ENCODE measurements around the gene ABCC2.
"Not testable (repeated sequence)": the region's sequence is repeated elsewhere in the genome, so short reads cannot be mapped to it uniquely, and the experiment has no call there.

Gene ABCC2

GRCh38 chr10:99828464-99828863 lies 46.0 kb downstream of the ABCC2 start:
- no peaks in the 10 kb centered on the region for H3K36me3 ChIP-seq (ENCODE audit: control insufficient read depth, insufficient read depth, low read length)
- H3K9me3 ChIP-seq (ENCODE audit: control insufficient read depth, low read length): no peaks in the 10 kb centered on the region
- no peak for DNase-seq
- H3K4me3 ChIP-seq (ENCODE audit: insufficient read depth, low read depth, low read length, poor library complexity, severe bottlenecking): no peak overlapping the region
- no peaks in the 10 kb centered on the region for H3K27me3 ChIP-seq (replicated peaks; ENCODE audit: control insufficient read depth, insufficient read depth, low read length, poor library complexity, severe bottlenecking)
- H3K27ac ChIP-seq (ENCODE audit: insufficient read depth, low read length, poor library complexity, severe bottlenecking): no peak overlapping the region
- no peaks in the 10 kb centered on the region for H3K4me1 ChIP-seq (ENCODE audit: control insufficient read depth, insufficient read depth, low read length, poor library complexity, severe bottlenecking)

- H3K27me3 ChIP-seq (replicated peaks; ENCODE audit: control insufficient read depth, insufficient read depth, low read length, poor library complexity, severe bottlenecking): no peaks in the 10 kb centered on the region
- no peaks in the 10 kb centered on the region for H3K4me1 ChIP-seq (ENCODE audit: control insufficient read depth, insufficient read depth, low read length, poor library complexity, severe bottlenecking)
- H3K4me3 ChIP-seq (ENCODE audit: insufficient read depth, low read depth, low read length, poor library complexity, severe bottlenecking): no peak overlapping the region
- H3K9me3 ChIP-seq (ENCODE audit: control insufficient read depth, low read length): no peaks in the 10 kb centered on the region
- H3K27ac ChIP-seq (ENCODE audit: insufficient read depth, low read length, poor library complexity, severe bottlenecking): no peak overlapping the region
- DNase-seq: no peak
- H3K36me3 ChIP-seq (ENCODE audit: control insufficient read depth, insufficient read depth, low read length): no peaks in the 10 kb centered on the region
Observed at GRCh38 chr10:99832439-99832838, 50.0 kb downstream of the ABCC2 start.

DNA sequence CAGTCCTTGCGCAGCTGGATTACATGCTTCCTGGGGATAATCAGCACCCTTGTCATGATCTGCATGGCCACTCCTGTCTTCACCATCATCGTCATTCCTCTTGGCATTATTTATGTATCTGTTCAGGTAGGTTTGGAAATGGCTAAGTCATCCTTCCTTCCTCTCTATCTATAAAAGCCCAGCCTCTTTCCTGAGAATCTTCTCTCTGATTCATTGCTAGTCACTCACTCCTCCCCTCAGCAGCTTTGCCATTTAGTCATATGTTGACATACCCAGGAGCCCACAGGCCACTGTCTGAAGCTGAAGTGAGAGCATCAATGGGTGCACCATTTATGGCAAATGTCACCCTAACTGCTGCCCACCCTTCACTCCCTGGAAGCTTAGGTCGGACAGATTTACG lies 52.0 kb downstream of the ABCC2 start:
- Histone ChIP-seq H3K36me3 (ENCODE audit: control insufficient read depth, insufficient read depth, low read length) (no peaks in the 10 kb centered on the region), H3K27ac (ENCODE audit: insufficient read depth, low read length, poor library complexity, severe bottlenecking) (no peak overlapping the region), H3K9me3 (ENCODE audit: control insufficient read depth, low read length) (no peaks in the 10 kb centered on the region), H3K27me3 (replicated peaks; ENCODE audit: control insufficient read depth, insufficient read depth, low read length, poor library complexity, severe bottlenecking) (no peaks in the 10 kb centered on the region), H3K4me1 (ENCODE audit: control insufficient read depth, insufficient read depth, low read length, poor library complexity, severe bottlenecking) (no peaks in the 10 kb centered on the region), H3K4me3 (ENCODE audit: insufficient read depth, low read depth, low read length, poor library complexity, severe bottlenecking) (no peak overlapping the region)
- no peak for DNase-seq

DNA sequence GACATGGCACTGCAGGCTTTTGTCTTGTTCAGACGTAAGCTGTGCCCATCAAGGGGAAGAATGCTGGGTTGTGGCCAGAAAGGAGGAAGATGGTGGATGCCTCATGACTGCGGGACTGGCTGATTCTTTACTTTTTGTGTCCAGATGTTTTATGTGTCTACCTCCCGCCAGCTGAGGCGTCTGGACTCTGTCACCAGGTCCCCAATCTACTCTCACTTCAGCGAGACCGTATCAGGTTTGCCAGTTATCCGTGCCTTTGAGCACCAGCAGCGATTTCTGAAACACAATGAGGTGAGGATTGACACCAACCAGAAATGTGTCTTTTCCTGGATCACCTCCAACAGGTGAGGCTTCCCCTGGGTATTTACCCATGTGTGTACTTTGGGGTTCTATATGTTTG lies 53.5 kb downstream of the ABCC2 start:
- no peak for DNase-seq
- H3K9me3 ChIP-seq (ENCODE audit: control insufficient read depth, low read length): no peaks in the 10 kb centered on the region
- no peaks in the 10 kb centered on the region for H3K4me1 ChIP-seq (ENCODE audit: control insufficient read depth, insufficient read depth, low read length, poor library complexity, severe bottlenecking)
- no peak overlapping the region for H3K4me3 ChIP-seq (ENCODE audit: insufficient read depth, low read depth, low read length, poor library complexity, severe bottlenecking)
- no peak overlapping the region for H3K27ac ChIP-seq (ENCODE audit: insufficient read depth, low read length, poor library complexity, severe bottlenecking)
- no peaks in the 10 kb centered on the region for H3K27me3 ChIP-seq (replicated peaks; ENCODE audit: control insufficient read depth, insufficient read depth, low read length, poor library complexity, severe bottlenecking)
- no peaks in the 10 kb centered on the region for H3K36me3 ChIP-seq (ENCODE audit: control insufficient read depth, insufficient read depth, low read length)

- no peaks in the 10 kb centered on the region for H3K36me3 ChIP-seq (ENCODE audit: control insufficient read depth, insufficient read depth, low read length)
- no peaks in the 10 kb centered on the region for H3K4me1 ChIP-seq (ENCODE audit: control insufficient read depth, insufficient read depth, low read length, poor library complexity, severe bottlenecking)
- H3K27me3 ChIP-seq (replicated peaks; ENCODE audit: control insufficient read depth, insufficient read depth, low read length, poor library complexity, severe bottlenecking): no peaks in the 10 kb centered on the region
- H3K4me3 ChIP-seq (ENCODE audit: insufficient read depth, low read depth, low read length, poor library complexity, severe bottlenecking): no peak overlapping the region
- DNase-seq: no peak
- H3K9me3 ChIP-seq (ENCODE audit: control insufficient read depth, low read length): no peaks in the 10 kb centered on the region
- no peak overlapping the region for H3K27ac ChIP-seq (ENCODE audit: insufficient read depth, low read length, poor library complexity, severe bottlenecking)
Observed at GRCh38 chr10:99836711-99837110, 54.3 kb downstream of the ABCC2 start.

- H3K4me3 ChIP-seq (ENCODE audit: insufficient read depth, low read depth, low read length, poor library complexity, severe bottlenecking); H3K36me3 ChIP-seq (ENCODE audit: control insufficient read depth, insufficient read depth, low read length); H3K27me3 ChIP-seq (replicated peaks; ENCODE audit: control insufficient read depth, insufficient read depth, low read length, poor library complexity, severe bottlenecking); H3K27ac ChIP-seq (ENCODE audit: insufficient read depth, low read length, poor library complexity, severe bottlenecking); H3K4me1 ChIP-seq (ENCODE audit: control insufficient read depth, insufficient read depth, low read length, poor library complexity, severe bottlenecking); H3K9me3 ChIP-seq (ENCODE audit: control insufficient read depth, low read length); DNase-seq: not testable (repeated sequence)
Observed at GRCh38 chr10:99840859-99841258, 58.4 kb downstream of the ABCC2 start.

DNA sequence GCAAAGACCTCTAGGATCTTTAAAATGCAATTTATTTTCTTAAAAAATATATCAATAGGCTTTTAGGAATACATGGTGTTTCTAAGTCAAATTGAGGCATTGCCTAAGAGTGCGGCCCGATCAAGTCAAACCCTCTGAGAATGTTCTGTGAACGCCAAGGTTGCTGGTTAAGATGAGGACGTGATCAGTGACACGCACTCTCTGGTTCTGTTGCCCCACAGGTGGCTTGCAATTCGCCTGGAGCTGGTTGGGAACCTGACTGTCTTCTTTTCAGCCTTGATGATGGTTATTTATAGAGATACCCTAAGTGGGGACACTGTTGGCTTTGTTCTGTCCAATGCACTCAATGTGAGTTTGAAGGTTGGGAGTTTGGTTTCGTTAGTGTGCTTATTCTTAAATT lies 59.3 kb downstream of the ABCC2 start:
- no peaks in the 10 kb centered on the region for H3K36me3 ChIP-seq (ENCODE audit: control insufficient read depth, insufficient read depth, low read length)
- H3K9me3 ChIP-seq (ENCODE audit: control insufficient read depth, low read length): no peaks in the 10 kb centered on the region
- no peak overlapping the region for H3K4me3 ChIP-seq (ENCODE audit: insufficient read depth, low read depth, low read length, poor library complexity, severe bottlenecking)
- no peak for DNase-seq
- H3K27ac ChIP-seq (ENCODE audit: insufficient read depth, low read length, poor library complexity, severe bottlenecking): no peak overlapping the region
- peaks cover 4% of the 10 kb centered on the region for H3K4me1 ChIP-seq (ENCODE audit: control insufficient read depth, insufficient read depth, low read length, poor library complexity, severe bottlenecking)
- no peaks in the 10 kb centered on the region for H3K27me3 ChIP-seq (replicated peaks; ENCODE audit: control insufficient read depth, insufficient read depth, low read length, poor library complexity, severe bottlenecking)

GRCh38 chr10:99843310-99843709 lies 60.9 kb downstream of the ABCC2 start:
- Histone ChIP-seq H3K4me3 (ENCODE audit: insufficient read depth, low read depth, low read length, poor library complexity, severe bottlenecking) (no peak overlapping the region), H3K4me1 (ENCODE audit: control insufficient read depth, insufficient read depth, low read length, poor library complexity, severe bottlenecking) (peaks cover 4% of the 10 kb centered on the region), H3K9me3 (ENCODE audit: control insufficient read depth, low read length) (no peaks in the 10 kb centered on the region), H3K27me3 (replicated peaks; ENCODE audit: control insufficient read depth, insufficient read depth, low read length, poor library complexity, severe bottlenecking) (no peaks in the 10 kb centered on the region), H3K27ac (ENCODE audit: insufficient read depth, low read length, poor library complexity, severe bottlenecking) (no peak overlapping the region), H3K36me3 (ENCODE audit: control insufficient read depth, insufficient read depth, low read length) (no peaks in the 10 kb centered on the region)
- no peak for DNase-seq

GRCh38 chr10:99844433-99844955 lies 62.1 kb downstream of the ABCC2 start:
- H3K27me3 ChIP-seq (replicated peaks; ENCODE audit: control insufficient read depth, insufficient read depth, low read length, poor library complexity, severe bottlenecking): no peaks in the 10 kb centered on the region
- H3K27ac ChIP-seq (ENCODE audit: insufficient read depth, low read length, poor library complexity, severe bottlenecking): no peak overlapping the region
- DNase-seq: no peak
- no peak overlapping the region for H3K4me3 ChIP-seq (ENCODE audit: insufficient read depth, low read depth, low read length, poor library complexity, severe bottlenecking)
- H3K36me3 ChIP-seq (ENCODE audit: control insufficient read depth, insufficient read depth, low read length): no peaks in the 10 kb centered on the region
- H3K4me1 ChIP-seq (ENCODE audit: control insufficient read depth, insufficient read depth, low read length, poor library complexity, severe bottlenecking): peaks cover 4% of the 10 kb centered on the region
- no peaks in the 10 kb centered on the region for H3K9me3 ChIP-seq (ENCODE audit: control insufficient read depth, low read length)

DNA sequence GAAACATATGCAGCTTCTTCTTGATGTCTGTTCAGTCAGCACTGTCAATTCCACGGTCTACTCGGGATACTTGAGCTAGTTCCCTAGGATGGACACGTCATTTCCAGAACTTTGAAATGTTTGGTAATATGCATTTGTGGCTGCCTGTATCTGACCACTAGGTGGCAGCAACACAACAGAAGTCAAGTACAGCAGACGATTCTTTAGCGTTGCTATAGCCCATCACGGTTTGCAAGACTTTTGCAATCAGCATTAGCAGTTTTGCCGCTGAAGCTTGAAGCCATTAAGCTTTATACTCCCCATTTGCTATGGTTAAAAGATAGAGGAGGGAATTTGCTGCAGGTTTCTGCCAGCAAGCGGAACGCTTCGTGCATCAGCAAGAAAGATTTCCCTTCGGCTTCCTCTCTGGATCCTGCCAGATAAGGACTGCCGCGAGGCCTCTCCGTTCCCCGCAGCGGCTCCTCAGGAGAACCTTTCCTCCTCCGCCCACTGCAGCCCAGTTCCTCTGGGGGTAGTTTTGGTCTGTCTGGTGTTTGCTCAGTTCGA lies 63.5 kb downstream of the ABCC2 start:
- H3K4me3 ChIP-seq (ENCODE audit: insufficient read depth, low read depth, low read length, poor library complexity, severe bottlenecking): peak overlapping the region; percentile 11
- peaks cover 4% of the 10 kb centered on the region for H3K4me1 ChIP-seq (ENCODE audit: control insufficient read depth, insufficient read depth, low read length, poor library complexity, severe bottlenecking)
- DNase-seq: peak; percentile 31 to 63 (median 32)
- no peaks in the 10 kb centered on the region for H3K9me3 ChIP-seq (ENCODE audit: control insufficient read depth, low read length)
- H3K36me3 ChIP-seq (ENCODE audit: control insufficient read depth, insufficient read depth, low read length): no peaks in the 10 kb centered on the region
- no peaks in the 10 kb centered on the region for H3K27me3 ChIP-seq (replicated peaks; ENCODE audit: control insufficient read depth, insufficient read depth, low read length, poor library complexity, severe bottlenecking)
- no peak overlapping the region for H3K27ac ChIP-seq (ENCODE audit: insufficient read depth, low read length, poor library complexity, severe bottlenecking)

All from effector memory CD4-positive, alpha-beta T cell (primary cell).